Activated T-helper 1 cell treated with anti-CD3 and anti-CD28 coated beads, Interleukin-2, amount 50 U/mL, for 16 hours (primary cell): ENCODE data around the gene SMIM14.
"Not testable (repeated sequence)": the region's sequence is repeated elsewhere in the genome, so short reads cannot be mapped to it uniquely, and the experiment has no call there.

Source experiments
- DNase-seq, 2 donors: peaks; one replicate each; pipeline ENCODE4 v3.0.0-alpha.2; 2020; ENCODE audit warnings: low read depth in 1 of 2, low spot score in 1 of 2

Gene SMIM14

DNA sequence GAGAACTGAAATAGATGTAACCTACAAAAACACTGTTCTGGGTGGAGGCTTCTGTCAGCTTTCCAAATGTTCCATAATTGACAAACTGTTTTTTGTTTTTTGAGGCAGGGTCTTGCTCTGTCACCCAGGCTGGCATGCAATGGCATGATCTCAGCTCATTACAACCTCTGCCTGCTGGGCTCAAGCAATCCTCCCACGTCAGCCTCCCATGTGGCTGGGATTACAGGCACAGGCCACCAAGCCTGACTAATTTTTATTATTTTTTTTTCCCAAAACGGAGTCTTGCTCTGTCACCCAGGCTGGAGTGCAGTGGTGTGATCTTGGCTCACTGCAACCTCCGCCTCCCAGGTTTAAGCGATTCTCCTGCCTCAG, 136.0 kb downstream of the SMIM14 start:
- DNase-seq: not testable (repeated sequence)

DNA sequence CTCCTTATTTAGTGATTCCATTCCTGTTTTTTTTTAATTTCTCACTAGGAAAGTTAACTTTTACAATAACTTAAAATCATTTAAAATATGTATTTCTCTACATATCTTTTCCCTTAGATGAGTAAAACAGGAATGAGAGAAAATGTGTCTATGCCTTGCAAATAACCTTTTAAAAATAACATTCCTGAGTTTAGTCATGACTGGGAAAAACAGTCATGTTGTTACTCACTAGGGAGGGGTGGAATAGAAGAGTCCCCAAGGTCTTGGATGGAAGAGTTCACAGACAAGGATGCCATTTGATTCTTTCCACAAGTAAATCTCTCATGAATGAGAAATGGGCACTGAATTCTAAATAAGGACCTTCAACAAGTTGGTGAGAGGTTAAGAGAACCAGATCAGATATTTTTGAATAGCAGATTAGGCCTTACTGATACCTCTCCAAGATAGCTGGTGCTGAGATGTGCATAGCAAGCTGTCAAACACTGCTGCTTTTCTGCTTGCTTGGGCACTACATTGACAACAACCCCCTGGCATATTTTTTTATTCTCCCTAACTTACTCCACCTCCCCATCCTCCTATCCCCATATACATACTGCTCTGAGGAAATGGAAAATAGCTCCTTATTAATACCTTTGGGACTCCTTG, 136.5 kb downstream of the SMIM14 start:
- no peak for DNase-seq

DNA sequence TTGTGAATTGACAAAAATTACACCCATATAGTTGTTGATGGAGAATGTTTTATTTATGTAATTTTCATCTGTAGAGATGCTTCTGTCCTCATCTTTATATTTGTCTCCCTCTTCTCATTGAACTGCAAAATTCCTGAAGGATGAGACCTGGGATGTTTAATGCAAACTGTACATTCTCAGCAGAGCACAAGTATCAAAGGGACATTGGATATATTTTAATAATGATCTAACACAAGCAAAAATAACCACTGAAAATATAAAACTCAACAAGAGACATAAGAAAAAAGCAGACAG, 140.0 kb downstream of the SMIM14 start:
- DNase-seq: no peak

DNA sequence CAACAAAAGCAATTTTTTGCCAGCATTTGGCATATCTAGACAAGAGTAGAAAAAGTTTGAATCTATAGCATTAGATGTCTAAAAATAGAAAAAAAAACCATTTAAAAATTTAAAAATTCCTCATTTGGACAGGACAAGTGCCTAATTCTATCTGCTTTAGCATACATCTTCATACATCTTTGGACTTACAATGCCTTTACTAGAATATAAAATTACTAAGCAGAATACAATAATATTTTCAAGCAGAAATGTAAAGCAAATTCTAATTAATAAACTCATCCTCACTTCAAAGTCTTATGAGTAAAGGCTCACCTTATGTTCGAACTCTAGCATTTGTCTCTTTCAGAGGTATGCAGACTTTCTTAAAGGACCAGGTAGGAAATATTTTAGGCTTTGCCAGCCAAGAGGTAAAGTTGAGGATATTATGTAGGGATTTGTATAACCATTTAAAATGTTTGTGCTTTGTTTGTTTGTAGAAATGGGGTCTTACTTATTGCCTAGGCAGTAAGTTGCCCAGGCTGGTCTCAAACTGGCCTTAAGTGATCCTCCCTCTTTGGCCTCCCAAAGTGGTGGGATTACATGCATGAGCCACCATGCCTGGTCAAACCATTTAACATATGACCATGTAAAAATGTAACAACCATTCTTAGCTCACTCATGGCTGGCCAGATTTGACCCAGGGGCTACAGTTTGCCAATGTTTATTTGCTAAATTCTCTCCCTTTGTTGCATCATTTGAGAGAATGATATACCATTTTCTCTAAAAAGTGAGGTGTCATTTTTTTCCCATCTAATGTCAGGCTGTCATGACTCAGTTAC, 140.5 kb downstream of the SMIM14 start:
- no peak for DNase-seq
